IPS DF 6.9 (cell line): ENCODE data around the gene ACBD3.
A peak's percentile ranks its signal among the peaks of the same experiment; 100 is the strongest.

Experiments used
- DNase-seq: peaks from one replicate; pipeline ENCODE4 v3.0.0-alpha.2; 2013; ENCODE audit warnings: low read depth, low spot score
- H3K27ac ChIP-seq: one replicate; pipeline ENCODE4 v1.5.1; 2013; ENCODE audit warnings: low read length, control low read depth
- H3K27me3 ChIP-seq: 2 replicates; pipeline ENCODE4 v1.6.1; 2013; ENCODE audit warnings: mild to moderate bottlenecking, low read length; ENCODE audit not compliant: control insufficient read depth, insufficient read depth
- H3K36me3 ChIP-seq: 2 replicates; pipeline ENCODE4 v1.6.1; 2013; ENCODE audit warnings: low read length; ENCODE audit not compliant: control insufficient read depth, insufficient read depth
- H3K4me1 ChIP-seq: 2 replicates; pipeline ENCODE4 v1.6.1; 2013; ENCODE audit warnings: low read length; ENCODE audit not compliant: control insufficient read depth, insufficient read depth
- H3K4me3 ChIP-seq: 2 replicates; pipeline ENCODE4 v1.5.1; 2013; ENCODE audit warnings: mild to moderate bottlenecking, low read length
- H3K9me3 ChIP-seq: 2 replicates; pipeline ENCODE4 v1.6.1; 2013; ENCODE audit warnings: low read length, inconsistent platforms; ENCODE audit not compliant: control insufficient read depth, insufficient read depth
- WGBS: extraction: QIAGEN DNeasy Blood & Tissue Kit; methylation state at CpG from one replicate; pipeline ENCODE4 v1.1.7; 2013; ENCODE audit warnings: mixed read lengths, missing lambda C conversion rate; ENCODE audit not compliant: insufficient read length, insufficient coverage; 5-methylcytosine and 5-hydroxymethylcytosine counted together

Gene ACBD3

DNA sequence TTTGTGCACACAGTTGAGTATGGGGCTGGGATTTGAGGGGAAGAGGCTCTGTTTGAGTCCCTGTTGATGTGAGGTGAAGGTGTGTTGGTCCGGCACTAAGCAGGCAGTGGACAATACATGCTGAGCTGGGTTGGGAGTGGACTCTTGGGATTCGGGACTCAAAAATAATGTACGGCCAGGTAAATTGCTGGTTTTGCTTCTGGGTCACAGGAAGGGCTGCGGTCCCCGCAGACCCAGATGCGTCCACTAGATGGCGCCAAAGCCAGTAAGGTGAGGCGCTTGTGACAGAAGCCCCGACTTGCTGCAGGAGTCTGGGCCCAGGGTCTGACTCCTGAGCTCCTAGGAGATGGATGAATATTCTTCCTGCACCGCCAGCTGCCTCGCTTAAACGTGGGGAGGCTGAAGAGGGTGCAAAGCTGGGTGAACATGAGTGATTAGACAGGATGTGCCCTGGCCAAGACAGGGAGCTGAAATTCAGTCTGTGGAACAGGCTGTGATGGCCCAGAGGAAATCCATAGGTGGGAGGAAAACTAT lies 61.4 kb downstream of the ACBD3 start:
- no peaks in the 10 kb centered on the region for H3K9me3 ChIP-seq
- H3K36me3 ChIP-seq: no peaks in the 10 kb centered on the region
- H3K27me3 ChIP-seq: no peaks in the 10 kb centered on the region
- no peak overlapping the region for H3K27ac ChIP-seq
- no peak for DNase-seq
- no peak overlapping the region for H3K4me3 ChIP-seq
- H3K4me1 ChIP-seq: peaks cover 10% of the 10 kb centered on the region
- WGBS: no CpG with 5 or more reads among the region's 12 CpGs

- Histone ChIP-seq H3K27ac (no peak overlapping the region), H3K4me3 (no peak overlapping the region), H3K4me1 (peaks cover 10% of the 10 kb centered on the region), H3K27me3 (no peaks in the 10 kb centered on the region), H3K36me3 (no peaks in the 10 kb centered on the region), H3K9me3 (no peaks in the 10 kb centered on the region)
- no CpG with 5 or more reads among the region's 14 CpGs for WGBS
- no peak for DNase-seq
Observed at GRCh38 chr1:226123591-226124471, 62.7 kb downstream of the ACBD3 start.

GRCh38 chr1:226123212-226123560 lies 63.4 kb downstream of the ACBD3 start:
- no peak overlapping the region for H3K27ac ChIP-seq

GRCh38 chr1:226121587-226122400 lies 64.7 kb downstream of the ACBD3 start:
- no peak for DNase-seq
- H3K4me1 ChIP-seq: peaks cover 7% of the 10 kb centered on the region
- H3K9me3 ChIP-seq: no peaks in the 10 kb centered on the region
- no peaks in the 10 kb centered on the region for H3K27me3 ChIP-seq
- peak overlapping the region; percentile 81; the same call in 1 of the 2 replicates for H3K4me3 ChIP-seq
- H3K36me3 ChIP-seq: no peaks in the 10 kb centered on the region
- no peak overlapping the region for H3K27ac ChIP-seq
- WGBS: no CpG with 5 or more reads among the region's 104 CpGs

More at GRCh38 chr1:226123212-226123560, 63.4 kb downstream of the ACBD3 start:
- WGBS: no CpG with 5 or more reads among the region's 4 CpGs
- Histone ChIP-seq H3K27me3 (no peaks in the 10 kb centered on the region), H3K36me3 (no peaks in the 10 kb centered on the region), H3K4me1 (peaks cover 10% of the 10 kb centered on the region), H3K4me3 (no peak overlapping the region), H3K9me3 (no peaks in the 10 kb centered on the region)
- DNase-seq: no peak

- H3K4me3 ChIP-seq: peak overlapping the region; percentile 81; the same call in 1 of the 2 replicates
- peaks cover 7% of the 10 kb centered on the region for H3K4me1 ChIP-seq
- WGBS: no CpG with 5 or more reads among the region's 37 CpGs
- no peaks in the 10 kb centered on the region for H3K27me3 ChIP-seq
- no peak overlapping the region for H3K27ac ChIP-seq
- H3K36me3 ChIP-seq: no peaks in the 10 kb centered on the region
- H3K9me3 ChIP-seq: no peaks in the 10 kb centered on the region
- DNase-seq: no peak
Observed at GRCh38 chr1:226121049-226121586, 65.4 kb downstream of the ACBD3 start.

DNA sequence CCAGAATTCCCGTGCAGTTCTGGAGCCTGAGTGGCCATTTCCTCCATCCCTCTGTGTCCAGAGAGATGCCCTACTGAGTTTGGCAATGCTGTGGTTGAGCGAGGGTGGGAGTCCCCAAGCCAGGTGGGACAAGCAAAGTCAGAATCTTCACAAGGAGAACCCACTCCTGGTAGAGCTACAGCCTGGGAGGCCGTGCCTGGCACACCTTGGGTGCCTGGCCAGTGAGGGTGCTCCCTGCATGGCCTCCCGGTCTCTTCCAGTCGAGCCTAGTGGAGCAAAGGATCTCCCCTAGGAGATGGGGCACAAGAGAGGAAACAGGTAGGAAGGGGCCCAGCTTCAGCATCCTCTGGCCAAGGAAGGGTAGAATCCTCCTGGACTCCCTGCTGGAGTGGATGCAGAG lies 66.1 kb downstream of the ACBD3 start:
- no peak for DNase-seq
- no peaks in the 10 kb centered on the region for H3K27me3 ChIP-seq
- no peaks in the 10 kb centered on the region for H3K36me3 ChIP-seq
- peaks cover 7% of the 10 kb centered on the region for H3K4me1 ChIP-seq
- H3K9me3 ChIP-seq: no peaks in the 10 kb centered on the region
- WGBS: no CpG with 5 or more reads among the region's 5 CpGs
- no peak overlapping the region for H3K4me3 ChIP-seq
- no peak overlapping the region for H3K27ac ChIP-seq

DNA sequence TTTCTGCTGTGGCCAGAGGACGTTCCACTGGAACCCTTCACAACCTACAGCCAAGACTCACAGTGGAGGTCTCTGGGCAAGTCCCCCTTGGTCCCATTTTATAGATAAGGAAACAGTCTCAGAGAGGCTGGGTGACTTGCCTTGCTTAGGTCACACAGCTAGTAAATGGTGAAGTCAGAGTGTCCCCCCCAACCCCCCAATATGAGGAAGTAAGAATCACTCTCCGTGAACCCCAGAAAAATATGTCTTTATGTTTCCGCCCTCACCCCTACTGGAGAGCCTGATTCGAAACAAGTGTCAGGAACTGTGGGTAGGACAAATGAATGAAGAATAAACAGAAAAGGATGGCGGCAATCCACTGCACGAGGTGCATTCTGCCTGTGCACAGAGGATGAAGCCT lies 67.4 kb downstream of the ACBD3 start:
- Histone ChIP-seq H3K36me3 (no peaks in the 10 kb centered on the region), H3K4me1 (peaks cover 4% of the 10 kb centered on the region)
- no CpG with 5 or more reads among the region's 6 CpGs for WGBS

GRCh38 chr1:226118357-226118756 lies 68.2 kb downstream of the ACBD3 start:
- no peaks in the 10 kb centered on the region for H3K9me3 ChIP-seq
- WGBS: no CpG with 5 or more reads among the region's 4 CpGs

More for the DNA sequence above, 67.4 kb downstream of the ACBD3 start:
- no peaks in the 10 kb centered on the region for H3K9me3 ChIP-seq
- H3K4me3 ChIP-seq: no peak overlapping the region
- H3K27me3 ChIP-seq: no peaks in the 10 kb centered on the region
- H3K27ac ChIP-seq: no peak overlapping the region
- no peak for DNase-seq

GRCh38 chr1:226117330-226117729 lies 69.2 kb downstream of the ACBD3 start:
- no peaks in the 10 kb centered on the region for H3K36me3 ChIP-seq
- WGBS: no CpG with 5 or more reads among the region's 6 CpGs
- H3K4me1 ChIP-seq: peaks cover 2% of the 10 kb centered on the region; the same call in 1 of the 2 replicates
- no peak overlapping the region for H3K4me3 ChIP-seq
- no peak for DNase-seq
- H3K27ac ChIP-seq: no peak overlapping the region
- no peaks in the 10 kb centered on the region for H3K9me3 ChIP-seq
- H3K27me3 ChIP-seq: no peaks in the 10 kb centered on the region

More at GRCh38 chr1:226118357-226118756, 68.2 kb downstream of the ACBD3 start:
- H3K36me3 ChIP-seq: no peaks in the 10 kb centered on the region
- no peak overlapping the region for H3K27ac ChIP-seq
- H3K4me3 ChIP-seq: no peak overlapping the region
- H3K4me1 ChIP-seq: peaks cover 2% of the 10 kb centered on the region; the same call in 1 of the 2 replicates
- no peak for DNase-seq
- H3K27me3 ChIP-seq: no peaks in the 10 kb centered on the region

DNA sequence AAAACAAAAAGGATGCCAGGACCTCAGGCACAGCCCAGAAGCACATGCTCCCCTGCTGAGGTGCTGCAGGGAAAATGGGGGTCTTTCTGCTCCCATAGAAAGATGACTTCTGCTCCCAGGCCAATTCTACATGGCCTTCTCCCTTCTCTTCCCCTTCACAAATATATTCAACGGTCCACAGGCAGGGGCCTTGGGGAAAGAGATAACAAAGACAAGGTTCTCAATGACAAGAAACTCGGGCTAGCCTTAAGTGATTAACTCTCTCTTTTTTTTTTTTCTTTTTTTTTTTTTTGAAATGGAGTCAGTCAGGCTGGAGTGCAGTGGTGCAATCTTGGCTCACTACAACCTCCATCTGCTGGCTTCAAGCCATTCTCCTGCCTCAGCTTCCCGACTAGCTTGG lies 69.9 kb downstream of the ACBD3 start:
- no CpG with 5 or more reads among the region's 3 CpGs for WGBS
- peaks cover 3% of the 10 kb centered on the region for H3K4me1 ChIP-seq
- no peak for DNase-seq

More for the DNA sequence above, 69.9 kb downstream of the ACBD3 start:
- H3K36me3 ChIP-seq: no peaks in the 10 kb centered on the region
- no peak overlapping the region for H3K4me3 ChIP-seq
- no peaks in the 10 kb centered on the region for H3K27me3 ChIP-seq
- no peaks in the 10 kb centered on the region for H3K9me3 ChIP-seq
- H3K27ac ChIP-seq: no peak overlapping the region
